Breast epithelium (tissue), 3 donors: ENCODE data around the gene DDX39A.

ENCODE experiments used
- POLR2A ChIP-seq: fragments of 450-650 bp; IDR thresholded peaks from one replicate; pipeline ENCODE4 v1.6.1; 2016; ENCODE audit warnings: antibody characterized with exemption, mild to moderate bottlenecking, moderate library complexity
- TF ChIP-seq, protein P1 (sequence below), 3 donors: fragments of 450-650 bp; IDR thresholded peaks; one replicate each; pipeline ENCODE4 v1.5.1; 2016 to 2017; ENCODE audit warnings: antibody characterized with exemption in 3 of 3, mild to moderate bottlenecking in 3 of 3, moderate library complexity in 3 of 3

DNA sequence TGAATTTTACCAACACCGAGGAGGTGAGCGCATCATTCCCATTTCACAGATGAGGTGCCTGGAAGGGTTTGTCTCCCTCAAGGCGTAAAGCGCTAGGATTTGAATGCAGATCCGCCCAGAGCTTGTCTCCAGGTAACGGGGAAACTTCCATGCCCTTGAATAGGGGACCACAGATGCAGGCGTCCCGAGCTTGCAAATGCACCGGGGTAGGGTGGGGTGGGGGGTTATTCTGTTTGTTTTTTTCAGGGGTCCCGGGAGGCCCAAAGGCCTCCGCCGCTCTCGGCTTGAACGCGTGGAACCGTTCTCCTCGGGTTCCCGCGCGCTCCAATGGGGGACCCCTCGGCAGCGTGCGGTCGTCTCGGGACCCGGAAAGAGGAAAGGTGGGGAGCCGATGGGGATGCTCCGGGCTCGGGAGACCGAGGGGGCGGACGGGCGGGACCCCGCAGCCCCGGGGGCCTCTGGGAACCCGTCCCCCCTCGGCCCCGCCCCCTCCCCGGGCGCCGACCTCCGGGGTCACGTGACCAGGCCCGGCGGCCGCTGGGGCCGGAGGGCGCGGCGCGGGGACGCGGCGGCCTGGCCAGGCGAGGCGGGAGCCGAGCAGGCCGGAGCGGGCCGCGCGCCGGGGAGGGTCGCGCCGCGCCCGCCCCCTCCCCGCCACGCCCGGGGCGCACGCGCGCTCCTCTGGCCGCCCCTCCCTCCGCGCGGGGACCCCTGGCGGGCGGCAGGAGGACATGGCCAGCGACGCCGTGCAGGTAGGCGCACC is 13.8 kb upstream of the DDX39A start, which contains the start of gene PKN1:
- TF ChIP-seq, protein P1, sequence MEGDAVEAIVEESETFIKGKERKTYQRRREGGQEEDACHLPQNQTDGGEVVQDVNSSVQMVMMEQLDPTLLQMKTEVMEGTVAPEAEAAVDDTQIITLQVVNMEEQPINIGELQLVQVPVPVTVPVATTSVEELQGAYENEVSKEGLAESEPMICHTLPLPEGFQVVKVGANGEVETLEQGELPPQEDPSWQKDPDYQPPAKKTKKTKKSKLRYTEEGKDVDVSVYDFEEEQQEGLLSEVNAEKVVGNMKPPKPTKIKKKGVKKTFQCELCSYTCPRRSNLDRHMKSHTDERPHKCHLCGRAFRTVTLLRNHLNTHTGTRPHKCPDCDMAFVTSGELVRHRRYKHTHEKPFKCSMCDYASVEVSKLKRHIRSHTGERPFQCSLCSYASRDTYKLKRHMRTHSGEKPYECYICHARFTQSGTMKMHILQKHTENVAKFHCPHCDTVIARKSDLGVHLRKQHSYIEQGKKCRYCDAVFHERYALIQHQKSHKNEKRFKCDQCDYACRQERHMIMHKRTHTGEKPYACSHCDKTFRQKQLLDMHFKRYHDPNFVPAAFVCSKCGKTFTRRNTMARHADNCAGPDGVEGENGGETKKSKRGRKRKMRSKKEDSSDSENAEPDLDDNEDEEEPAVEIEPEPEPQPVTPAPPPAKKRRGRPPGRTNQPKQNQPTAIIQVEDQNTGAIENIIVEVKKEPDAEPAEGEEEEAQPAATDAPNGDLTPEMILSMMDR (IDR thresholded peaks at IDR 0.05): no peak
- TF ChIP-seq POLR2A: no peak
